IMR-90 (cell line): ENCODE results near the gene CAMTA1. TPM values are rescaled to one million over a fixed set of nuclear protein-coding genes. Genes with fewer than 3 reads are reported as not detected.

Experiments used
- ATAC-seq: fragments of 200-7000 bp; cut with Tn5 transposase; 2 replicates; pipeline ENCODE4 v1.9.1; 2020; ENCODE audit warnings: low read depth, mild to moderate bottlenecking, moderate library complexity
- BruUV-seq: library from RNA; stranded (reverse); fragments of 400-500 nt; replicated peaks from 2 replicates; lab custom pipeline; 2021; lab: Mats Ljungman, UMichigan
- CTCF ChIA-PET: fragments of 300-600 bp; formaldehyde crosslinking; extraction: SDS; loops from one replicate; lab custom pipeline; 2021; ENCODE audit warnings: antibody characterized with exemption; lab: Yijun Ruan, JAX
- POLR2A ChIA-PET: fragments of 300-600 bp; sonication (Branson Sonifier 250); formaldehyde crosslinking; loops from one replicate; lab custom pipeline; 2022; ENCODE audit warnings: antibody characterized with exemption; ENCODE audit not compliant: unreplicated experiment; lab: Charles Lee
- DNase-seq: peaks from one replicate; pipeline ENCODE4 v3.0.0; 2013
- H2AFZ ChIP-seq: replicated peaks from 2 replicates; pipeline ENCODE3; 2013; ENCODE audit warnings: low read length, mild to moderate bottlenecking; ENCODE audit not compliant: poor library complexity
- H2AK5ac ChIP-seq: 2 replicates; pipeline ENCODE4 v1.6.1; 2013; ENCODE audit warnings: low read depth, low read length, inconsistent platforms
- H2AK9ac ChIP-seq: replicated peaks from 2 replicates; pipeline ENCODE3; 2013; ENCODE audit warnings: mild to moderate bottlenecking, low read depth, low read length, moderate library complexity; ENCODE audit not compliant: poor library complexity
- H2BK120ac ChIP-seq: 2 replicates; pipeline ENCODE4 v1.6.1; 2013; ENCODE audit warnings: low read depth, low read length, inconsistent platforms
- H2BK15ac ChIP-seq: 3 replicates; pipeline ENCODE4 v1.6.1; 2013; ENCODE audit warnings: low read depth, low read length, inconsistent platforms
- H2BK20ac ChIP-seq: 2 replicates; pipeline ENCODE4 v1.6.1; 2013; ENCODE audit warnings: low read depth, mild to moderate bottlenecking, inconsistent platforms, low read length, moderate library complexity
- H2BK5ac ChIP-seq: 2 replicates; pipeline ENCODE4 v1.6.1; 2013; ENCODE audit warnings: mild to moderate bottlenecking, low read depth, low read length, inconsistent platforms; ENCODE audit not compliant: poor library complexity, severe bottlenecking
- H3K14ac ChIP-seq: replicated peaks from 2 replicates; pipeline ENCODE4 v1.6.1; 2013; ENCODE audit warnings: low read depth, low read length, inconsistent platforms
- H3K18ac ChIP-seq: 2 replicates; pipeline ENCODE4 v1.6.1; 2013; ENCODE audit warnings: low read depth, low read length, control low read depth
- H3K23ac ChIP-seq: 2 replicates; pipeline ENCODE4 v1.6.1; 2013; ENCODE audit warnings: low read depth, low read length, inconsistent platforms
- H3K27ac ChIP-seq: 2 replicates; pipeline ENCODE4 v1.5.1; 2013; ENCODE audit warnings: mild to moderate bottlenecking, control low read depth, low read length; ENCODE audit not compliant: insufficient read depth
- H3K27me3 ChIP-seq: 2 replicates; pipeline ENCODE4 v1.6.1; 2013; ENCODE audit warnings: low read length; ENCODE audit not compliant: control insufficient read depth, insufficient read depth
- H3K36me3 ChIP-seq: 2 replicates; pipeline ENCODE4 v1.6.1; 2013; ENCODE audit warnings: low read length, mixed read lengths; ENCODE audit not compliant: control insufficient read depth, insufficient read depth
- H3K4ac ChIP-seq: 2 replicates; pipeline ENCODE4 v1.6.1; 2013; ENCODE audit warnings: low read depth, low read length, inconsistent platforms
- H3K4me1 ChIP-seq: 2 replicates; pipeline ENCODE4 v1.6.1; 2013; ENCODE audit warnings: low read length, mixed read lengths; ENCODE audit not compliant: control insufficient read depth, insufficient read depth
- H3K4me2 ChIP-seq: 2 replicates; pipeline ENCODE4 v1.6.1; 2013; ENCODE audit warnings: low read depth, mild to moderate bottlenecking, control low read depth, low read length, moderate library complexity
- H3K4me3 ChIP-seq: 2 replicates; pipeline ENCODE4 v1.5.1; 2013; ENCODE audit warnings: low read depth, mild to moderate bottlenecking, control low read depth, low read length, moderate library complexity; ENCODE audit not compliant: insufficient read depth
- H3K56ac ChIP-seq: 2 replicates; pipeline ENCODE4 v1.6.1; 2013; ENCODE audit warnings: low read length, inconsistent platforms; ENCODE audit not compliant: insufficient read depth; ENCODE audit errors: extremely low read depth
- H3K79me1 ChIP-seq, 2 experiments: 2 replicates each; pipeline ENCODE4 v1.6.1; 2013; ENCODE audit warnings: low read length in 2 of 2, inconsistent platforms in 1 of 2, low read depth in 1 of 2
- H3K9ac ChIP-seq: 2 replicates; pipeline ENCODE4 v1.6.1; 2013; ENCODE audit warnings: low read depth, low read length, control low read depth
- H3K9me1 ChIP-seq: 2 replicates; pipeline ENCODE4 v1.6.1; 2013; ENCODE audit warnings: low read length, inconsistent platforms; ENCODE audit not compliant: insufficient read depth
- H3K9me3 ChIP-seq: 2 replicates; pipeline ENCODE4 v1.6.1; 2013; ENCODE audit warnings: low read length; ENCODE audit not compliant: control insufficient read depth, insufficient read depth
- H4K20me1 ChIP-seq: 2 replicates; pipeline ENCODE4 v1.6.1; 2013; ENCODE audit warnings: low read length, inconsistent platforms; ENCODE audit not compliant: insufficient read depth
- H4K5ac ChIP-seq: 2 replicates; pipeline ENCODE4 v1.6.1; 2013; ENCODE audit warnings: mild to moderate bottlenecking, low read depth, low read length, control low read depth
- H4K8ac ChIP-seq, 2 experiments: 2 replicates each; pipeline ENCODE4 v1.6.1; 2013; ENCODE audit warnings: low read depth in 2 of 2, low read length in 2 of 2, control low read depth in 1 of 2, inconsistent platforms in 1 of 2
- H4K91ac ChIP-seq: 2 replicates; pipeline ENCODE4 v1.6.1; 2013; ENCODE audit warnings: low read depth, low read length, inconsistent platforms; ENCODE audit not compliant: insufficient read depth
- BHLHE40 ChIP-seq: fragments of 150-350 bp; IDR thresholded peaks from 2 replicates; pipeline ENCODE4 v1.6.1; 2016; ENCODE audit warnings: mild to moderate bottlenecking, low read depth, low read length
- CEBPB ChIP-seq: IDR thresholded peaks from 2 replicates; pipeline ENCODE4 v1.6.1; 2012; ENCODE audit warnings: low read depth, low read length, improper control_type of control experiment
- ELK1 ChIP-seq: fragments of 150-350 bp; IDR thresholded peaks from 2 replicates; pipeline ENCODE4 v1.6.1; 2016; ENCODE audit warnings: low read depth, mild to moderate bottlenecking, low read length, moderate library complexity, borderline replicate concordance
- FOS ChIP-seq: fragments of 150-350 bp; IDR thresholded peaks from 2 replicates; pipeline ENCODE4 v1.6.1; 2016; ENCODE audit warnings: low read depth, low read length
- MAFK ChIP-seq: IDR thresholded peaks from 2 replicates; pipeline ENCODE4 v1.6.1; 2012; ENCODE audit warnings: low read depth, low read length, improper control_type of control experiment
- MAZ ChIP-seq: IDR thresholded peaks from 2 replicates; pipeline ENCODE4 v1.6.1; 2012; ENCODE audit warnings: low read depth, mild to moderate bottlenecking, low read length, improper control_type of control experiment, moderate library complexity, borderline replicate concordance
- MXI1 ChIP-seq: IDR thresholded peaks from 2 replicates; pipeline ENCODE4 v1.6.1; 2012; ENCODE audit warnings: low read depth, mild to moderate bottlenecking, low read length, moderate library complexity, borderline replicate concordance
- NFE2L2 ChIP-seq: fragments of 150-350 bp; IDR thresholded peaks from 2 replicates; pipeline ENCODE4 v1.6.1; 2016; ENCODE audit warnings: low read depth, mild to moderate bottlenecking, low read length
- POLR2A ChIP-seq: IDR thresholded peaks from 2 replicates; pipeline ENCODE4 v1.6.1; 2012; ENCODE audit warnings: mild to moderate bottlenecking, low read depth, low read length
- RAD21 ChIP-seq: IDR thresholded peaks from 2 replicates; pipeline ENCODE4 v1.6.1; 2012; ENCODE audit warnings: low read length, improper control_type of control experiment
- RCOR1 ChIP-seq: IDR thresholded peaks from 2 replicates; pipeline ENCODE4 v1.6.1; 2012; ENCODE audit warnings: mild to moderate bottlenecking, low read length, improper control_type of control experiment; ENCODE audit not compliant: insufficient replicate concordance
- RFX5 ChIP-seq: IDR thresholded peaks from 2 replicates; pipeline ENCODE4 v1.8.0; 2012; ENCODE audit warnings: low read depth, mild to moderate bottlenecking, low read length, moderate library complexity
- SMC3 ChIP-seq: fragments of 150-350 bp; IDR thresholded peaks from 2 replicates; pipeline ENCODE4 v1.6.1; 2016; ENCODE audit warnings: low read depth, mild to moderate bottlenecking, antibody characterized with exemption, low read length, moderate library complexity
- USF2 ChIP-seq: fragments of 150-350 bp; IDR thresholded peaks from 2 replicates; pipeline ENCODE4 v1.6.1; 2017; ENCODE audit warnings: mild to moderate bottlenecking, antibody characterized with exemption, low read length, low read depth
- WGBS, 2 experiments: methylation state at CpG; one replicate each; pipeline versions ENCODE4 v1.1.5 to v1.1.7; 2013; ENCODE audit warnings: missing lambda C conversion rate in 2 of 2; ENCODE audit not compliant: insufficient read length in 1 of 2; ENCODE audit errors: extremely low coverage in 2 of 2; 5-methylcytosine and 5-hydroxymethylcytosine counted together
- dilution Hi-C: fragments of 300-500 bp; cut with HindIII; formaldehyde crosslinking; loops from one replicate; pipeline ENCODE4 v1.14.3; 2018; ENCODE audit warnings: low sequenced_read_pairs; ENCODE audit not compliant: unreplicated experiment
- in situ Hi-C: fragments of 300-500 bp; cut with MboI; formaldehyde crosslinking; loops from 3 replicates; pipeline ENCODE4 v1.14.3; 2019; ENCODE audit warnings: low sequenced_read_pairs, inconsistent platforms, mixed read lengths
- intact Hi-C: fragments of 100-400 bp; cut with micrococcal nuclease; formaldehyde crosslinking; loops from 2 replicates; pipeline ENCODE4 v1.10.0; 2022
- polyA plus RNA-seq, 3 experiments: library from polyadenylated mRNA; depleted of rRNA; stranded (reverse); fragments of >200 nt; gene quantifications; 2 replicates each; pipeline ENCODE4 v1.2.3, GENCODE V29; 2012; ENCODE audit warnings: low replicate concordance in 1 of 3
- total RNA-seq: library from RNA; depleted of rRNA; stranded (reverse); fragments of >200 nt; gene quantifications from 2 replicates; pipeline ENCODE4 v1.2.3, GENCODE V29; 2012

The CAMTA1 gene
- total and polyA plus RNA-seq, 2 of the 4 experiments (the other 2 are of a cell fraction): 35.5 to 74.3 TPM

- no peak for TF ChIP-seq CEBPB
- TF ChIP-seq RAD21: no peak
- no peak for TF ChIP-seq SMC3
- no peak for TF ChIP-seq MAZ
- no peak for TF ChIP-seq BHLHE40
- no peak for TF ChIP-seq NFE2L2
- no peak for TF ChIP-seq MAFK
These were observed 778.9 kb downstream of the CAMTA1 start (continued) for GRCh38 chr1:7564137-7564536.

GRCh38 chr1:7565099-7565750 is 780.0 kb downstream of the CAMTA1 start:
- no peak overlapping the region for H3K4me3 ChIP-seq
- no peak overlapping the region for H3K4ac ChIP-seq
- in situ Hi-C loops: no loop called here
- no peak overlapping the region for H2BK15ac ChIP-seq
- no peak for DNase-seq
- H2AFZ ChIP-seq: no peak overlapping the region
- no peaks in the 10 kb centered on the region for H3K36me3 ChIP-seq
- no peak overlapping the region for H3K23ac ChIP-seq
- H4K8ac ChIP-seq: no peak overlapping the region
- no TSS peak for BruUV-seq
- no peak overlapping the region for H4K91ac ChIP-seq
- no peaks in the 10 kb centered on the region for H4K20me1 ChIP-seq
- no peak overlapping the region for H4K5ac ChIP-seq
- ChIA-PET POLR2A (no interaction called here), CTCF (interaction anchor here (0.6 kb wide), 1 partner anchor 102 kb away, joined by 4 read pairs; no protein-coding TSS in a partner anchor)
- no peak overlapping the region for H2AK9ac ChIP-seq
- no peaks in the 10 kb centered on the region for H3K9me3 ChIP-seq
- H3K9me1 ChIP-seq: no peaks in the 10 kb centered on the region
- H3K9ac ChIP-seq: no peak overlapping the region
- H3K14ac ChIP-seq: no peak overlapping the region
- WGBS, 2 experiments: 40% methylated on average over 1 of the region's 10 CpGs; no CpG with 5 or more reads in 1 of the 2 experiments
- no peak overlapping the region for H2BK20ac ChIP-seq
- intact Hi-C loops: no loop called here
- no peak overlapping the region for H2AK5ac ChIP-seq
- H3K27me3 ChIP-seq: peaks cover 2% of the 10 kb centered on the region; the same call in 1 of the 2 replicates
- no peak for ATAC-seq
- H2BK120ac ChIP-seq: no peak overlapping the region
- H3K4me2 ChIP-seq: no peak overlapping the region
- H3K4me1 ChIP-seq: no peaks in the 10 kb centered on the region
- no peak overlapping the region for H3K18ac ChIP-seq
- H3K56ac ChIP-seq: no peak overlapping the region
- no peaks in the 10 kb centered on the region for H3K79me1 ChIP-seq
- H3K27ac ChIP-seq: no peak overlapping the region
- dilution Hi-C loops: no loop called here
- no peak overlapping the region for H2BK5ac ChIP-seq
- TF ChIP-seq RFX5 (no peak), MAZ (no peak), RAD21 (no peak), USF2 (no peak), NFE2L2 (no peak), ELK1 (no peak), RCOR1 (no peak), MAFK (no peak), FOS (no peak), MXI1 (no peak), BHLHE40 (no peak), POLR2A (no peak), SMC3 (no peak)
